ENCODE results near the gene MOCS3. TPM values are rescaled to one million over a fixed set of nuclear protein-coding genes. Genes with fewer than 3 reads are reported as not detected.

MOCS3 gene
- total and polyA plus RNA-seq, 10 of the 15 experiments (the other 5 are each of a cell fraction or from before 2014, with no cell fraction given): 0.87 to 5.9 (median 3.6) TPM

GRCh38 chr20:50921803-50922501 lies 36.7 kb upstream of the MOCS3 start:
- H3K4me2 ChIP-seq (ENCODE audit: control insufficient read depth, insufficient read depth): peak overlapping the region; percentile 41; the same call in 1 of the 2 replicates
- no peak overlapping the region for H3K27ac ChIP-seq (ENCODE audit: control insufficient read depth, insufficient read depth)
- intact Hi-C loops (cut with micrococcal nuclease; ENCODE audit: unreplicated experiment): no loop called here
- peaks cover 19% of the 10 kb centered on the region for H3K4me1 ChIP-seq (ENCODE audit: control insufficient read depth, insufficient read depth, low read length)
- no peak overlapping the region for H3K4me3 ChIP-seq
- ChIA-PET CTCF (interaction anchor here (1.4 to 13.0 kb wide), 2 partner anchors 31 to 128 kb away, joined by 4 to 336 read pairs; partner anchors contain the start of gene BCAS4), POLR2A (interaction anchor here (1.2 kb wide), 1 partner anchor 9 kb away, joined by 5 read pairs; the partner anchor contains the start of gene ADNP), RAD21 (ENCODE audit: unreplicated experiment) (interaction anchor here (1.8 to 3.5 kb wide), 2 partner anchors 7 to 128 kb away, joined by 5 to 12 read pairs; partner anchors contain the start of gene BCAS4), SMC1A (ENCODE audit: uncharacterized antibody, unreplicated experiment) (interaction anchor here (0.5 to 2.5 kb wide), 5 partner anchors 10 to 432 kb away, joined by 3 to 9 read pairs (median 5); partner anchors contain the start of gene BCAS4)
- TF ChIP-seq RAD21 (IDR thresholded peaks at IDR 0.05; ENCODE audit: insufficient read depth, low read depth, low read length): no peak
- no peak for TF ChIP-seq CHD2 (IDR thresholded peaks at IDR 0.05; ENCODE audit: borderline replicate concordance, low read depth, low read length)
- no peak for TF ChIP-seq SIN3A (IDR thresholded peaks at IDR 0.05; ENCODE audit: low read depth, low read length)
- TF ChIP-seq TCF3 (IDR thresholded peaks at IDR 0.05; ENCODE audit: borderline replicate concordance, insufficient read depth, low read depth, low read length): no peak
- no peak for TF ChIP-seq REST (IDR thresholded peaks at IDR 0.05; ENCODE audit: low read depth, low read length)
- TF ChIP-seq PAX8 (IDR thresholded peaks at IDR 0.05): no peak
- no peak for TF ChIP-seq BMI1 (IDR thresholded peaks at IDR 0.05; ENCODE audit: borderline replicate concordance)
- TF ChIP-seq HDGF (IDR thresholded peaks at IDR 0.05): no peak
- no peak for TF ChIP-seq USF1 (IDR thresholded peaks at IDR 0.05; ENCODE audit: borderline replicate concordance, extremely low read length, insufficient read depth, low read depth, low read length)
- TF ChIP-seq RCOR1 (conservative IDR thresholded peaks at IDR 0.05; ENCODE audit: low read depth, low read length): no peak
- TF ChIP-seq ZBTB11 (CRISPR knock-in tag; IDR thresholded peaks at IDR 0.05): no peak
- TF ChIP-seq HDAC2 (IDR thresholded peaks at IDR 0.05): no peak
- TF ChIP-seq JUNB (IDR thresholded peaks at IDR 0.05): no peak
- no peak for TF ChIP-seq RUNX3 (IDR thresholded peaks at IDR 0.05; ENCODE audit: low read length)
- no peak for TF ChIP-seq BRCA1 (IDR thresholded peaks at IDR 0.05; ENCODE audit: low read depth, low read length)
- FAIRE-seq (no peak), DNase-seq (ENCODE audit: low read depth, low spot score) (no peak), ATAC-seq (0 out of 3 replicates have a peak, but pooled peaks have one; percentile 4)
- H3K36me3 ChIP-seq (ENCODE audit: control insufficient read depth in 2 of 2, insufficient read depth in 2 of 2, low read length in 1 of 2): peaks cover 2 to 22% of the 10 kb centered on the region in 2 experiments
- no peak overlapping the region for H2AFZ ChIP-seq (ENCODE audit: control insufficient read depth, low read depth, low read length)
- WGBS (ENCODE audit: insufficient coverage, insufficient replicate concordance, low lambda C conversion rate, missing lambda C conversion rate): 51% methylated on average over 8 of the region's 8 CpGs
- peaks cover 97% of the 10 kb centered on the region for H3K79me2 ChIP-seq (ENCODE audit: control insufficient read depth, insufficient read depth, low read length)
- BruUV-seq (replicated peaks): no TSS peak
- H3K9ac ChIP-seq (ENCODE audit: control insufficient read depth, insufficient read depth, low read length): no peak overlapping the region; the same call in 1 of the 2 replicates
- in situ Hi-C loops (cut with MboI): no loop called here
- H3K27me3 ChIP-seq (replicated peaks in 1 of 2; ENCODE audit: control insufficient read depth in 2 of 2, insufficient read depth in 2 of 2, low read length in 1 of 2): no peaks in the 10 kb centered on the region
- H4K20me1 ChIP-seq (ENCODE audit: control insufficient read depth, insufficient read depth): peaks cover 2% of the 10 kb centered on the region
- no peaks in the 10 kb centered on the region for H3K9me3 ChIP-seq (replicated peaks; ENCODE audit: control insufficient read depth, insufficient read depth, low read length)
